Stimulated activated CD8-positive, alpha-beta memory T cell treated with anti-CD3 and anti-CD28 coated beads, Interleukin-4, amount 100 ng/mL, for 24 hours (primary cell): ENCODE data around the gene VCPKMT.

Source experiments
- DNase-seq: peaks from one replicate; pipeline ENCODE4 v3.0.0-alpha.2; 2020; ENCODE audit warnings: low read depth

VCPKMT gene

GRCh38 chr14:50067723-50068495 is 48.5 kb downstream of the VCPKMT start:
- DNase-seq = no peak

GRCh38 chr14:50065583-50065982 is 50.8 kb downstream of the VCPKMT start:
- no peak for DNase-seq

GRCh38 chr14:50064993-50065392 is 51.4 kb downstream of the VCPKMT start:
- DNase-seq = no peak

- DNase-seq = no peak
These were observed 52.4 kb downstream of the VCPKMT start for GRCh38 chr14:50063876-50064420.

GRCh38 chr14:50062438-50063085 is 53.8 kb downstream of the VCPKMT start:
- DNase-seq = peak; percentile 65

GRCh38 chr14:50061664-50062437 is 54.5 kb downstream of the VCPKMT start:
- no peak for DNase-seq

GRCh38 chr14:50060871-50061663 is 55.3 kb downstream of the VCPKMT start:
- DNase-seq = no peak

GRCh38 chr14:50059763-50060616 is 56.4 kb downstream of the VCPKMT start:
- no peak for DNase-seq
